ENCODE results near the gene RAF1. TPM values are rescaled to one million over a fixed set of nuclear protein-coding genes. Genes with fewer than 3 reads are reported as not detected.

Gene RAF1
- total and polyA plus RNA-seq, 2 of the 8 experiments (the other 6 are each of a cell fraction or from before 2014, with no cell fraction given), result 103 to 118 TPM

DNA sequence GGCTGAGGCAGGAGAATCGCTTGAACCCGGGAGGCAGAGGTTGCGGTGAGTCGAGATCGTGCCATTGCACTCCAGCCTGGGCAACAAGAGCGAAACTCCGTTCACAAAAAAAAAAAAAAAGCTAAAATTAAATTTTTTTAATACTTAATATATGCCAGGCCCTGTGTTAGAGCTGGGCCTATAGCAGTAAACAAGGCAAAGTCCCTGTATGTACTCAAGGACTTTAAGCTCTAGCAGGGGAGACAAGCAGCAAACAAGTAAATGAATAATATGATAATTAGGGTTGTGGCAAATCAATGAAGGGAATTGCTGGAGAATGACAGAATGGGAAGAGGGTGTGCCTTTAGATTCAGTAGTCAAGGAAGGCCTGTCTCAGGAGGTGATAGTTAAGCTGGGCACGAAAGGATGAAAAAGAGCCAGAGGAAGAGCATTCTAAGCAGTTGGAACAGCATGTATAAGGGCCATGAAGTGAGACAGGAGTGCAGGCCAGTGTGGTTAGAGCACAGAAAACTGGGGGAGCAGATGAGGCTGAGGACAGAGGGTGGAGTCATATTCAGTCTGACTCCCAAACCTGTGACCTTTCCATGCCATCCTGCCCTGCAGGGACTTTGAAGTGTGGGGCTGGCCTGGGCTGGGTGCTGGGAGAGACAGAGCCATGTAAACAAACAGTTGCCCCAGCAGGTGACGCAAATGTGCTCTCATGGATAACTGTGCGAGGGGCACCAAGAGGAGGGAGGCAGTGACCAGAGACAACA is 6.6 kb upstream of the RAF1 start:
- Histone ChIP-seq H3K4ac (replicated peaks; ENCODE audit: insufficient read length, low read depth, low read length) (peak overlapping the region; percentile 33), H4K20me1 (replicated peaks in 1 of 2; ENCODE audit: control insufficient read depth in 1 of 2, insufficient read depth in 2 of 2, low read length in 2 of 2) (no peaks in the 10 kb centered on the region), H2BK120ac (replicated peaks; ENCODE audit: low read depth, low read length) (no peak overlapping the region), H3K79me1 (ENCODE audit: low read depth, low read length) (no peaks in the 10 kb centered on the region), H3K36me3 (ENCODE audit: control insufficient read depth in 2 of 4, insufficient read depth in 4 of 4, low read length in 3 of 4) (no peaks in the 10 kb centered on the region), H3K4me2 (ENCODE audit: insufficient read depth in 1 of 2, low read depth in 2 of 2, low read length in 2 of 2) (0 out of 4 replicates have a peak overlapping the region, but pooled peaks have one; percentile 5 to 19), H3K4me3 (ENCODE audit: extremely low read depth in 1 of 4, insufficient read depth in 2 of 4, low read depth in 3 of 4, low read length in 4 of 4) (no peak overlapping the region), H2BK5ac (ENCODE audit: low read depth, low read length) (peak overlapping the region; percentile 57; the same call in 1 of the 2 replicates), H4K91ac (replicated peaks; ENCODE audit: insufficient read length, low read length) (peak overlapping the region; percentile 52), H4K5ac (ENCODE audit: insufficient read length, low read depth, low read length) (no peak overlapping the region), H3K27ac (ENCODE audit: low read depth, low read length) (no peak overlapping the region), H3K27me3 (replicated peaks in 1 of 4; ENCODE audit: control insufficient read depth in 3 of 4, extremely low read depth in 1 of 4, insufficient read depth in 3 of 4, low read length in 3 of 4) (no peaks in the 10 kb centered on the region), H3K23me2 (ENCODE audit: low read depth, low read length) (no peaks in the 10 kb centered on the region; the same call in 1 of the 2 replicates), H3K14ac (ENCODE audit: insufficient read length) (no peak overlapping the region), H2BK20ac (ENCODE audit: low read length) (peak overlapping the region; percentile 87; the same call in 1 of the 2 replicates), H2BK12ac (ENCODE audit: low read depth, low read length) (peak overlapping the region; percentile 82; the same call in 1 of the 2 replicates), H3K23ac (ENCODE audit: insufficient read length) (no peak overlapping the region), H4K8ac (ENCODE audit: extremely low read depth, insufficient read depth, low read length) (no peak overlapping the region), H2AK5ac (ENCODE audit: low read depth, low read length) (peak overlapping the region; percentile 17; the same call in 1 of the 2 replicates), H3K9ac (replicated peaks in 1 of 4; ENCODE audit: extremely low read depth in 1 of 4, low read depth in 3 of 4, low read length in 3 of 4) (no peak overlapping the region), H3K18ac (ENCODE audit: extremely low read depth, low read length) (no peak overlapping the region), H3K79me2 (ENCODE audit: control insufficient read depth in 1 of 2, insufficient read depth in 2 of 2, low read length in 2 of 2) (no peaks in the 10 kb centered on the region), H3K9me3 (ENCODE audit: insufficient read depth in 2 of 2, low read depth in 1 of 2, low read length in 1 of 2) (no peaks in the 10 kb centered on the region), H2BK15ac (ENCODE audit: low read length) (0 out of 2 replicates have a peak overlapping the region, but pooled peaks have one; percentile 89), H2AFZ (ENCODE audit: low read length) (peak overlapping the region; percentile 28; the same call in 1 of the 2 replicates), H3K4me1 (replicated peaks in 1 of 4; ENCODE audit: control insufficient read depth in 3 of 4, insufficient read depth in 4 of 4, low read length in 3 of 4) (peaks cover 7 to 13% (median 10%) of the 10 kb centered on the region in 4 experiments), H3K56ac (replicated peaks; ENCODE audit: insufficient read length, low read depth, low read length) (no peak overlapping the region)
- 87% methylated on average over 10 of the region's 10 CpGs; no CpG with 5 or more reads in 1 of the 2 experiments for WGBS, 2 experiments (ENCODE audit: extremely low coverage in 1 of 2, insufficient coverage in 1 of 2, insufficient read length in 1 of 2, insufficient replicate concordance in 2 of 2, low coverage in 1 of 2, low lambda C conversion rate in 2 of 2, missing lambda C conversion rate in 1 of 2)
- FAIRE-seq, result no peak
- ChIA-PET POLR2A (ENCODE audit: partially characterized antibody) (interaction anchor here (1.0 to 1.5 kb wide), 4 partner anchors 10 to 162 kb away, joined by 3 to 4 read pairs (median 4); no protein-coding TSS in a partner anchor), CTCF (ENCODE audit: partially characterized antibody) (interaction anchor here (0.6 to 0.9 kb wide), 3 partner anchors 12 to 330 kb away, joined by 3 to 4 read pairs (median 3); no protein-coding TSS in a partner anchor)
- DNase-seq (ENCODE audit: low read depth in 1 of 2, low spot score in 2 of 2), result no peak
- no peak for TF ChIP-seq TBP (IDR thresholded peaks at IDR 0.05; ENCODE audit: low read depth, low read length)
